Smooth muscle cell (in vitro differentiated cells): Measurements from ENCODE around the gene SFMBT2. TPM values are rescaled to one million over a fixed set of nuclear protein-coding genes. Genes with fewer than 3 reads are reported as not detected.

ENCODE experiments used
- DNase-seq: peaks from one replicate; lab custom pipeline; 2025; ENCODE audit not compliant: unreplicated experiment; lab: John Stamatoyannopoulos, UW
- H2AFZ ChIP-seq: fragments of 200-600 bp; sonication (generic); 2 replicates; pipeline ENCODE4 v1.6.0; 2016; ENCODE audit warnings: antibody characterized with exemption, low read depth, mild to moderate bottlenecking
- H3F3A ChIP-seq: fragments of 200-600 bp; sonication (generic); 2 replicates; pipeline ENCODE4 v1.6.0; 2017; ENCODE audit warnings: antibody characterized with exemption, low read depth
- H3K27ac ChIP-seq: fragments of 200-600 bp; sonication (generic); 2 replicates; pipeline ENCODE4 v1.5.1; 2016; ENCODE audit warnings: low read depth, mild to moderate bottlenecking
- H3K27me3 ChIP-seq: fragments of 200-600 bp; sonication (generic); 2 replicates; pipeline ENCODE4 v1.6.1; 2016; ENCODE audit warnings: low read depth, mild to moderate bottlenecking
- H3K36me3 ChIP-seq: fragments of 200-600 bp; sonication (generic); 2 replicates; pipeline ENCODE4 v1.5.1; 2016; ENCODE audit warnings: low read depth
- H3K4me1 ChIP-seq: fragments of 200-600 bp; sonication (generic); 2 replicates; pipeline ENCODE4 v1.5.1; 2016; ENCODE audit warnings: low read depth
- H3K4me2 ChIP-seq: fragments of 200-600 bp; sonication (generic); 2 replicates; pipeline ENCODE4 v1.6.0; 2016; ENCODE audit warnings: mild to moderate bottlenecking
- H3K4me3 ChIP-seq: fragments of 200-600 bp; sonication (generic); 2 replicates; pipeline ENCODE4 v1.5.1; 2016; ENCODE audit warnings: mild to moderate bottlenecking
- H3K79me2 ChIP-seq: fragments of 200-600 bp; sonication (generic); 2 replicates; pipeline ENCODE4 v1.6.0; 2016; ENCODE audit warnings: low read depth, mild to moderate bottlenecking
- H3K9ac ChIP-seq: fragments of 200-600 bp; sonication (generic); 2 replicates; pipeline ENCODE4 v1.6.0; 2016; ENCODE audit warnings: low read depth
- H3K9me3 ChIP-seq: fragments of 200-600 bp; sonication (generic); replicated peaks from 2 replicates; pipeline ENCODE4 v1.5.1; 2016; ENCODE audit warnings: low read depth
- H4K20me1 ChIP-seq: fragments of 200-600 bp; sonication (generic); 2 replicates; pipeline ENCODE4 v1.6.0; 2016; ENCODE audit warnings: low read depth
- WGBS: methylation state at CpG from one replicate; pipeline ENCODE4 v1.1.7; 2016; ENCODE audit warnings: low lambda C conversion rate; 5-methylcytosine and 5-hydroxymethylcytosine counted together
- polyA plus RNA-seq: library from polyadenylated mRNA; unstranded; fragments of >200 nt; fragmentation: Nextera tagmentation; extraction: Ambion mirVana; gene quantifications from 2 replicates; pipeline ENCODE4 v1.2.1, GENCODE V29; 2016
- total RNA-seq: library from RNA; depleted of rRNA; stranded (reverse); fragments of >200 nt; gene quantifications from 2 replicates; pipeline ENCODE4 v1.2.3, GENCODE V29; 2014
- TF ChIP-seq, protein P1 (sequence below): fragments of 200-600 bp; sonication (generic); IDR thresholded peaks from 2 replicates; pipeline ENCODE4 v1.5.1; 2017; ENCODE audit warnings: borderline replicate concordance, mild to moderate bottlenecking, antibody characterized with exemption; ENCODE audit not compliant: insufficient read depth, poor library complexity, severe bottlenecking

SFMBT2 gene
- total and polyA plus RNA-seq, 2 experiments from 2014 or later: 0.90 to 1.4 TPM

DNA sequence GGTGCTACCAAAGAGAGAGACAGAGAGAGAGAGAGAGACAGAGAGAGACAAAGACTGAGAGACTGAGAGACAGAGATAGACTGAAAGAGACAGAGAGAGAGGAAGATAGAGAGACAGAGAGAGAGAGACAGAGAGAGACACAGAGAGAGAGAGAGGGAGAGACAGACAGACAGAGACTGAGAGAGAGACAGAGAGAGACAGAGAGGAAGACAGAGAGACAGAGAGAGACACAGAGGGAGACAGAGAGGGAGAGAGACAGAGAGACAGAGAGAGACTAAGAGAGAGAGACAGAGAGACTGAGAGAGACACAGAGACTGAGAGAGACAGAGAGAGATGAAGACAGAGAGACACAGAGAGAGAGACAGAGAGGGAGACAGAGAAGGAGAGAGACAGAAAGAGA, 91.2 kb downstream of the SFMBT2 start:
- H3K79me2 ChIP-seq: no peaks in the 10 kb centered on the region
- no peaks in the 10 kb centered on the region for H3K27me3 ChIP-seq
- H2AFZ ChIP-seq: no peak overlapping the region
- TF ChIP-seq, protein P1, sequence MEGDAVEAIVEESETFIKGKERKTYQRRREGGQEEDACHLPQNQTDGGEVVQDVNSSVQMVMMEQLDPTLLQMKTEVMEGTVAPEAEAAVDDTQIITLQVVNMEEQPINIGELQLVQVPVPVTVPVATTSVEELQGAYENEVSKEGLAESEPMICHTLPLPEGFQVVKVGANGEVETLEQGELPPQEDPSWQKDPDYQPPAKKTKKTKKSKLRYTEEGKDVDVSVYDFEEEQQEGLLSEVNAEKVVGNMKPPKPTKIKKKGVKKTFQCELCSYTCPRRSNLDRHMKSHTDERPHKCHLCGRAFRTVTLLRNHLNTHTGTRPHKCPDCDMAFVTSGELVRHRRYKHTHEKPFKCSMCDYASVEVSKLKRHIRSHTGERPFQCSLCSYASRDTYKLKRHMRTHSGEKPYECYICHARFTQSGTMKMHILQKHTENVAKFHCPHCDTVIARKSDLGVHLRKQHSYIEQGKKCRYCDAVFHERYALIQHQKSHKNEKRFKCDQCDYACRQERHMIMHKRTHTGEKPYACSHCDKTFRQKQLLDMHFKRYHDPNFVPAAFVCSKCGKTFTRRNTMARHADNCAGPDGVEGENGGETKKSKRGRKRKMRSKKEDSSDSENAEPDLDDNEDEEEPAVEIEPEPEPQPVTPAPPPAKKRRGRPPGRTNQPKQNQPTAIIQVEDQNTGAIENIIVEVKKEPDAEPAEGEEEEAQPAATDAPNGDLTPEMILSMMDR: no peak
- no peaks in the 10 kb centered on the region for H3K36me3 ChIP-seq
- DNase-seq: no peak
- H3K27ac ChIP-seq: no peak overlapping the region
- H4K20me1 ChIP-seq: no peaks in the 10 kb centered on the region
- no peaks in the 10 kb centered on the region for H3K9me3 ChIP-seq
- H3K4me3 ChIP-seq: no peak overlapping the region
- H3K4me2 ChIP-seq: no peak overlapping the region
- H3K4me1 ChIP-seq: no peaks in the 10 kb centered on the region
- no peak overlapping the region for H3K9ac ChIP-seq
- H3F3A ChIP-seq: no peaks in the 10 kb centered on the region

DNA sequence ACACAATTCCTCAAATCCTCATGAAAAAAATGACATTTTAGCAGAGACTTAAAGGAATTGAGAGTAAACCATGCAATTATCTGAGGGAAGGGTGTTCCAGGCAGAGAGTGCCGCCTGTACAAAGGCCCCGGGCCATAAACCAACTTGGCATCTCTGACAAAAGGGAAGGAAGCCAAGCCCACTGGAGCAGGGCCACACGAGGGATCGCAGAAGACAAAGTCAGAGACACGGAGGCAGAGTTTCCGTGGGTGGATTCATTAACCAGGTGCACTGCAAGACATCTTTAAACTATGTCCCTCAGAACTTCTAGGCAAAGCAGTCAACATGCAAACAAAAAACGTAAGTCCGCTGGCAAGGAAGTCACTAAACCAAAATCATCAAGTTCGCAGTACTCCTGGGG, 92.0 kb downstream of the SFMBT2 start:
- WGBS: 91% methylated on average over 9 of the region's 9 CpGs
- Histone ChIP-seq H3K27me3 (no peaks in the 10 kb centered on the region), H3K27ac (no peak overlapping the region), H3K79me2 (no peaks in the 10 kb centered on the region), H2AFZ (no peak overlapping the region), H3F3A (no peaks in the 10 kb centered on the region), H3K9me3 (no peaks in the 10 kb centered on the region), H3K36me3 (no peaks in the 10 kb centered on the region), H3K9ac (no peak overlapping the region), H3K4me3 (no peak overlapping the region), H3K4me2 (no peak overlapping the region), H4K20me1 (no peaks in the 10 kb centered on the region), H3K4me1 (no peaks in the 10 kb centered on the region)
- TF ChIP-seq, protein P1: no peak
- no peak for DNase-seq

DNA sequence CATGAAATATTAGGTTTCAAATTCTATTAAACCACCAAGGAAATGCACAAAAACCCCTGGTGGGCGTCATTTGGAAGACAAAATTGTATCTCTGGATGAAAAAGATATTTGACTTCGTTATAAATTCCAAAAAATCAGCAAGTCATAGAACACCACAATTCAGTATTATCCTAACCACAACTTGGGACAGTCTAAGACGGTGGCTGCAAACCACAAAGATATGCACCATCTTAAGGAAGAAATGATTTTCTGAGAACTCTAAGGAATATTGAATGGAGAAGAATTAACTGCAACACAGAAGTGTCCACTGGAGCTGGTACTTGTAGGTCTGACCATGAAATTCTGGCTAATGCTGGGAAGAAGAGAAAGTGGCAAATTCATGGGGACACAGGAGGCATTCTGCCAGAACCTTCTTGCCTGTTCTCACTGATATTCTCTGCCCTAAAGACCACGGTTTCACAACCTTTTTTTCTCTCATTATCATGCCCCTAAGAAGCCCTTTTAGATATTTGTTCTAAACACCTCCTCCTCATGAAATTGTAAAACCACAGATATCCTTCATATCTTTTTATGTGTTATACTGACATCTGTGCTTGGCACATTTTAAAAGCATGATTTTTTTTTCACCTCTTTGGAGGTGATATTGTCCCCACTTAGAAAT, 92.9 kb downstream of the SFMBT2 start:
- no peak overlapping the region for H2AFZ ChIP-seq
- no peak overlapping the region for H3K27ac ChIP-seq
- H3K4me2 ChIP-seq: no peak overlapping the region
- no peak overlapping the region for H3K9ac ChIP-seq
- no peaks in the 10 kb centered on the region for H3K79me2 ChIP-seq
- H3F3A ChIP-seq: no peaks in the 10 kb centered on the region
- no peaks in the 10 kb centered on the region for H4K20me1 ChIP-seq
- H3K36me3 ChIP-seq: no peaks in the 10 kb centered on the region
- H3K4me1 ChIP-seq: no peaks in the 10 kb centered on the region
- WGBS: 59% methylated on average over 4 of the region's 4 CpGs
- TF ChIP-seq, protein P1: no peak
- H3K27me3 ChIP-seq: no peaks in the 10 kb centered on the region
- H3K9me3 ChIP-seq: no peaks in the 10 kb centered on the region
- H3K4me3 ChIP-seq: no peak overlapping the region
- no peak for DNase-seq

DNA sequence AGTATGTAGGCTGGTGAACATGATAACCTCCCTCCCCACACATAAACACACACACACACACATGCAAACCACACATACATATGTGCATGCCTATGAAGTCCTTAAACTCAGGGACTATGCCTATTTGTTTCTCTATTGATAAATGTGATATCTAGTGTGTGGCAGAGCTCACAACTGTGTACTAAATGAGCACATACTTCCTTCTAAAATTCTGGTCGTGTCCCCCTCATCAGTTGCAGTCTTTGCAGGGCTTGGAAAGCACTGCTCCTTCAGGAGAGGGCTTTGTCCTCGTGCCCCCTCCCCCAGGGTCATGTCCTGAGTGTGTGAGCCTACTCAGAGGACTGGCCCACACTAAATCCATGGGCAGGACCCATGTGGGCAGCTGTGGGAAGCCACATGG, 94.0 kb downstream of the SFMBT2 start:
- Histone ChIP-seq H3K27me3 (no peaks in the 10 kb centered on the region), H3K4me3 (no peak overlapping the region), H4K20me1 (no peaks in the 10 kb centered on the region), H3K79me2 (no peaks in the 10 kb centered on the region), H3K9me3 (no peaks in the 10 kb centered on the region), H3K36me3 (no peaks in the 10 kb centered on the region), H3F3A (no peaks in the 10 kb centered on the region), H3K4me1 (no peaks in the 10 kb centered on the region), H3K9ac (no peak overlapping the region), H3K4me2 (no peak overlapping the region), H3K27ac (no peak overlapping the region), H2AFZ (no peak overlapping the region)
- DNase-seq: no peak
- TF ChIP-seq, protein P1: no peak
- WGBS: 88% methylated on average over 2 of the region's 2 CpGs
